ENCODE results near the gene UTS2B.

Gene UTS2B

GRCh38 chr3:191372122-191372521 lies 41.8 kb upstream of the UTS2B start:
- 88% methylated on average over 1 of the region's 2 CpGs for WGBS (ENCODE audit: insufficient coverage)
- H3K27ac ChIP-seq (ENCODE audit: insufficient read depth in 1 of 2, low read depth in 1 of 2, low read length in 2 of 2, poor library complexity in 1 of 2, severe bottlenecking in 2 of 2) = no peak overlapping the region
- ChIA-PET CTCF (no interaction called here), POLR2A (no interaction called here)
- H3K27me3 ChIP-seq (replicated peaks in 2 of 5; ENCODE audit: control insufficient read depth in 4 of 5, insufficient read depth in 5 of 5, low read length in 4 of 5) = no peaks in the 10 kb centered on the region
- peak in 2 of 3 donors; percentile 8 to 33 for DNase-seq
- no peak overlapping the region for H3K4me3 ChIP-seq (ENCODE audit: control insufficient read depth in 1 of 7, extremely low read depth in 1 of 7, insufficient read depth in 4 of 7, low read depth in 2 of 7, low read length in 6 of 7)
- H3K9me3 ChIP-seq (ENCODE audit: control extremely low read depth in 1 of 5, control insufficient read depth in 4 of 5, insufficient read depth in 2 of 5, low read depth in 1 of 5, low read length in 4 of 5) = no peaks in the 10 kb centered on the region
- H3K4me1 ChIP-seq (ENCODE audit: control extremely low read depth in 1 of 4, control insufficient read depth in 4 of 4, insufficient read depth in 4 of 4, low read length in 3 of 4) = peaks cover 0 to 8% (median 3%) of the 10 kb centered on the region in 4 experiments
- peaks cover 0 to 13% (median 0%) of the 10 kb centered on the region in 4 experiments for H3K36me3 ChIP-seq (ENCODE audit: control insufficient read depth in 4 of 4, insufficient read depth in 4 of 4, low read length in 3 of 4)

GRCh38 chr3:191369616-191370010 lies 39.3 kb upstream of the UTS2B start:
- Histone ChIP-seq H3K36me3 (ENCODE audit: control insufficient read depth in 4 of 4, insufficient read depth in 4 of 4, low read length in 3 of 4) (peaks cover 0 to 5% (median 0%) of the 10 kb centered on the region in 4 experiments), H3K4me3 (ENCODE audit: control insufficient read depth in 1 of 7, extremely low read depth in 1 of 7, insufficient read depth in 4 of 7, low read depth in 2 of 7, low read length in 6 of 7) (no peak overlapping the region), H3K9me3 (ENCODE audit: control extremely low read depth in 1 of 5, control insufficient read depth in 4 of 5, insufficient read depth in 2 of 5, low read depth in 1 of 5, low read length in 4 of 5) (no peaks in the 10 kb centered on the region), H3K27me3 (replicated peaks in 2 of 5; ENCODE audit: control insufficient read depth in 4 of 5, insufficient read depth in 5 of 5, low read length in 4 of 5) (no peaks in the 10 kb centered on the region), H3K27ac (ENCODE audit: insufficient read depth in 1 of 2, low read depth in 1 of 2, low read length in 2 of 2, poor library complexity in 1 of 2, severe bottlenecking in 2 of 2) (no peak overlapping the region), H3K4me1 (ENCODE audit: control extremely low read depth in 1 of 4, control insufficient read depth in 4 of 4, insufficient read depth in 4 of 4, low read length in 3 of 4) (peaks cover 0 to 8% (median 4%) of the 10 kb centered on the region in 4 experiments)
- CTCF ChIA-PET = no interaction called here
- POLR2A ChIA-PET = no interaction called here
- DNase-seq = no peak
- no CpG with 5 or more reads among the region's 2 CpGs for WGBS (ENCODE audit: insufficient coverage)

GRCh38 chr3:191368755-191369615 lies 38.7 kb upstream of the UTS2B start:
- Histone ChIP-seq H3K27ac (ENCODE audit: insufficient read depth in 1 of 2, low read depth in 1 of 2, low read length in 2 of 2, poor library complexity in 1 of 2, severe bottlenecking in 2 of 2) (no peak overlapping the region), H3K9me3 (ENCODE audit: control extremely low read depth in 1 of 5, control insufficient read depth in 4 of 5, insufficient read depth in 2 of 5, low read depth in 1 of 5, low read length in 4 of 5) (no peaks in the 10 kb centered on the region), H3K36me3 (ENCODE audit: control insufficient read depth in 4 of 4, insufficient read depth in 4 of 4, low read length in 3 of 4) (peaks cover 0 to 5% (median 0%) of the 10 kb centered on the region in 4 experiments), H3K4me3 (ENCODE audit: control insufficient read depth in 1 of 7, extremely low read depth in 1 of 7, insufficient read depth in 4 of 7, low read depth in 2 of 7, low read length in 6 of 7) (no peak overlapping the region), H3K4me1 (ENCODE audit: control extremely low read depth in 1 of 4, control insufficient read depth in 4 of 4, insufficient read depth in 4 of 4, low read length in 3 of 4) (peaks cover 0 to 8% (median 4%) of the 10 kb centered on the region in 4 experiments), H3K27me3 (replicated peaks in 2 of 5; ENCODE audit: control insufficient read depth in 4 of 5, insufficient read depth in 5 of 5, low read length in 4 of 5) (no peaks in the 10 kb centered on the region)
- no peak for DNase-seq
- ChIA-PET CTCF (interaction anchor here (1.5 kb wide), 1 partner anchor 11 kb away, joined by 3 read pairs; no protein-coding TSS in a partner anchor), POLR2A (no interaction called here)
- 94% methylated on average over 3 of the region's 5 CpGs for WGBS (ENCODE audit: insufficient coverage)

GRCh38 chr3:191366675-191367074 lies 36.3 kb upstream of the UTS2B start:
- ChIA-PET POLR2A (no interaction called here), CTCF (interaction anchor here (0.7 to 1.4 kb wide), 2 partner anchors 17 to 28 kb away, joined by 3 read pairs; no protein-coding TSS in a partner anchor)
- Histone ChIP-seq H3K4me1 (ENCODE audit: control extremely low read depth in 1 of 4, control insufficient read depth in 4 of 4, insufficient read depth in 4 of 4, low read length in 3 of 4) (peaks cover 0 to 2% (median under 1%) of the 10 kb centered on the region in 4 experiments), H3K36me3 (ENCODE audit: control insufficient read depth in 4 of 4, insufficient read depth in 4 of 4, low read length in 3 of 4) (peaks cover 0 to 14% (median 0%) of the 10 kb centered on the region in 4 experiments), H3K27me3 (replicated peaks in 2 of 5; ENCODE audit: control insufficient read depth in 4 of 5, insufficient read depth in 5 of 5, low read length in 4 of 5) (no peaks in the 10 kb centered on the region), H3K9me3 (ENCODE audit: control extremely low read depth in 1 of 5, control insufficient read depth in 4 of 5, insufficient read depth in 2 of 5, low read depth in 1 of 5, low read length in 4 of 5) (no peaks in the 10 kb centered on the region), H3K4me3 (ENCODE audit: control insufficient read depth in 1 of 7, extremely low read depth in 1 of 7, insufficient read depth in 4 of 7, low read depth in 2 of 7, low read length in 6 of 7) (no peak overlapping the region), H3K27ac (ENCODE audit: insufficient read depth in 1 of 2, low read depth in 1 of 2, low read length in 2 of 2, poor library complexity in 1 of 2, severe bottlenecking in 2 of 2) (no peak overlapping the region)
- no peak for DNase-seq
- no CpG with 5 or more reads among the region's 2 CpGs for WGBS (ENCODE audit: insufficient coverage)

- ChIA-PET CTCF (no interaction called here), POLR2A (no interaction called here)
- DNase-seq = no peak
- H3K4me3 ChIP-seq (ENCODE audit: control insufficient read depth in 1 of 7, extremely low read depth in 1 of 7, insufficient read depth in 4 of 7, low read depth in 2 of 7, low read length in 6 of 7) = no peak overlapping the region
- no peaks in the 10 kb centered on the region for H3K27me3 ChIP-seq (replicated peaks in 2 of 5; ENCODE audit: control insufficient read depth in 4 of 5, insufficient read depth in 5 of 5, low read length in 4 of 5)
- no peak overlapping the region for H3K27ac ChIP-seq (ENCODE audit: insufficient read depth in 1 of 2, low read depth in 1 of 2, low read length in 2 of 2, poor library complexity in 1 of 2, severe bottlenecking in 2 of 2)
- H3K4me1 ChIP-seq (ENCODE audit: control extremely low read depth in 1 of 4, control insufficient read depth in 4 of 4, insufficient read depth in 4 of 4, low read length in 3 of 4) = peaks cover 0 to 2% (median 0%) of the 10 kb centered on the region in 4 experiments
- WGBS (ENCODE audit: insufficient coverage) = 96% methylated on average over 4 of the region's 4 CpGs
- peaks cover 0 to 25% (median 6%) of the 10 kb centered on the region in 4 experiments for H3K36me3 ChIP-seq (ENCODE audit: control insufficient read depth in 4 of 4, insufficient read depth in 4 of 4, low read length in 3 of 4)
- no peaks in the 10 kb centered on the region for H3K9me3 ChIP-seq (ENCODE audit: control extremely low read depth in 1 of 5, control insufficient read depth in 4 of 5, insufficient read depth in 2 of 5, low read depth in 1 of 5, low read length in 4 of 5)
Observed at GRCh38 chr3:191363221-191363620, 32.9 kb upstream of the UTS2B start.

GRCh38 chr3:191362524-191363090 lies 32.3 kb upstream of the UTS2B start:
- DNase-seq = no peak
- H3K4me1 ChIP-seq (ENCODE audit: control extremely low read depth in 1 of 4, control insufficient read depth in 4 of 4, insufficient read depth in 4 of 4, low read length in 3 of 4) = peaks cover 0 to 2% (median 0%) of the 10 kb centered on the region in 4 experiments
- ChIA-PET POLR2A (no interaction called here), CTCF (no interaction called here)
- no peaks in the 10 kb centered on the region for H3K27me3 ChIP-seq (replicated peaks in 2 of 5; ENCODE audit: control insufficient read depth in 4 of 5, insufficient read depth in 5 of 5, low read length in 4 of 5)
- WGBS (ENCODE audit: insufficient coverage) = 100% methylated on average over 2 of the region's 2 CpGs
- H3K36me3 ChIP-seq (ENCODE audit: control insufficient read depth in 4 of 4, insufficient read depth in 4 of 4, low read length in 3 of 4) = peaks cover 0 to 29% (median 6%) of the 10 kb centered on the region in 4 experiments
- no peak overlapping the region for H3K4me3 ChIP-seq (ENCODE audit: control insufficient read depth in 1 of 7, extremely low read depth in 1 of 7, insufficient read depth in 4 of 7, low read depth in 2 of 7, low read length in 6 of 7)
- no peak overlapping the region for H3K27ac ChIP-seq (ENCODE audit: insufficient read depth in 1 of 2, low read depth in 1 of 2, low read length in 2 of 2, poor library complexity in 1 of 2, severe bottlenecking in 2 of 2)
- no peaks in the 10 kb centered on the region for H3K9me3 ChIP-seq (ENCODE audit: control extremely low read depth in 1 of 5, control insufficient read depth in 4 of 5, insufficient read depth in 2 of 5, low read depth in 1 of 5, low read length in 4 of 5)

GRCh38 chr3:191362037-191362436 lies 31.7 kb upstream of the UTS2B start:
- POLR2A ChIA-PET = no interaction called here
- peaks cover 0 to 2% (median 0%) of the 10 kb centered on the region in 4 experiments for H3K4me1 ChIP-seq (ENCODE audit: control extremely low read depth in 1 of 4, control insufficient read depth in 4 of 4, insufficient read depth in 4 of 4, low read length in 3 of 4)
- CTCF ChIA-PET = no interaction called here

More at GRCh38 chr3:191362037-191362436, 31.7 kb upstream of the UTS2B start:
- no peak overlapping the region for H3K27ac ChIP-seq (ENCODE audit: insufficient read depth in 1 of 2, low read depth in 1 of 2, low read length in 2 of 2, poor library complexity in 1 of 2, severe bottlenecking in 2 of 2)
- WGBS (ENCODE audit: insufficient coverage) = 98% methylated on average over 4 of the region's 4 CpGs
- no peak for DNase-seq
- H3K27me3 ChIP-seq (replicated peaks in 2 of 5; ENCODE audit: control insufficient read depth in 4 of 5, insufficient read depth in 5 of 5, low read length in 4 of 5) = no peaks in the 10 kb centered on the region
- H3K4me3 ChIP-seq (ENCODE audit: control insufficient read depth in 1 of 7, extremely low read depth in 1 of 7, insufficient read depth in 4 of 7, low read depth in 2 of 7, low read length in 6 of 7) = no peak overlapping the region
- no peaks in the 10 kb centered on the region for H3K9me3 ChIP-seq (ENCODE audit: control extremely low read depth in 1 of 5, control insufficient read depth in 4 of 5, insufficient read depth in 2 of 5, low read depth in 1 of 5, low read length in 4 of 5)
- H3K36me3 ChIP-seq (ENCODE audit: control insufficient read depth in 4 of 4, insufficient read depth in 4 of 4, low read length in 3 of 4) = peaks cover 0 to 31% (median 6%) of the 10 kb centered on the region in 4 experiments

Data from common myeloid progenitor, CD34-positive (primary cell).